ENCODE results near the gene SMKR1. TPM values are rescaled to one million over a fixed set of nuclear protein-coding genes. Genes with fewer than 3 reads are reported as not detected.

The SMKR1 gene
- polyA plus RNA-seq, 3 donors, result not detected

DNA sequence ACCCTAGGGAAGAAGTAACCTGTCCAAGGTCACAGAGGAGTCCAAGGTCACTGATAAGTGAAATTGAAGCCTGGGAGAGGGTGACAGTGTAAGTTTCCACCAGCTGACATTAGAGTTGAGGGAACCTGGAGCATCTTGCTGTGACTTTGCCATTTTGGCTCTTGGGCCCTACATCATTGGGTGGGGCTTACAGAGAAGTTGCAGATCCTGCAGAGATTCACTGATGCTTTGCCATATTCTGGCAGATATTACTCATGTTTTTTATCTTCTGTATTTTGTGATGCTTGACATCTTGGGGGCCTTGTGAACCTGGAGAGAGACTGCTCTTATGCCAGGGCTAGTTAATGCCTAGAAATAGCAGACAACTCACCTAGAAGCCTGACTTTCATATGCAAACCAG, 36.5 kb downstream of the SMKR1 start:
- intact Hi-C loops (cut with micrococcal nuclease), result no loop called here
- Histone ChIP-seq H3K4me1 (ENCODE audit: control insufficient read depth in 1 of 2, insufficient read depth in 2 of 2, low read length in 2 of 2) (peaks cover 4 to 9% of the 10 kb centered on the region in 2 donors), H3K79me2 (ENCODE audit: insufficient read depth, low read length) (no peaks in the 10 kb centered on the region), H3K9me3 (replicated peaks in 1 of 2; ENCODE audit: control insufficient read depth in 1 of 2, insufficient read depth in 1 of 2, low read length in 2 of 2) (no peaks in the 10 kb centered on the region), H3K27ac (ENCODE audit: low read depth in 1 of 2, low read length in 2 of 2) (no peak overlapping the region), H3K4me3 (replicated peaks in 1 of 3; ENCODE audit: low read depth in 2 of 3, low read length in 3 of 3) (no peak overlapping the region), H3K9ac (ENCODE audit: insufficient read depth, low read length, poor library complexity, severe bottlenecking) (no peak overlapping the region), H3K36me3 (replicated peaks in 1 of 2; ENCODE audit: control insufficient read depth in 1 of 2, insufficient read depth in 2 of 2, low read length in 2 of 2) (no peaks in the 10 kb centered on the region), H2AFZ (ENCODE audit: insufficient read depth, low read depth, low read length, poor library complexity, severe bottlenecking) (no peak overlapping the region), H3K4me2 (replicated peaks; ENCODE audit: extremely low read depth, low read length, poor library complexity, severe bottlenecking) (no peak overlapping the region), H4K20me1 (ENCODE audit: insufficient read depth, low read length) (no peaks in the 10 kb centered on the region), H3K27me3 (ENCODE audit: control insufficient read depth in 2 of 2, insufficient read depth in 2 of 2, low read length in 2 of 2) (no peaks in the 10 kb centered on the region)
- TF ChIP-seq, protein P1, sequence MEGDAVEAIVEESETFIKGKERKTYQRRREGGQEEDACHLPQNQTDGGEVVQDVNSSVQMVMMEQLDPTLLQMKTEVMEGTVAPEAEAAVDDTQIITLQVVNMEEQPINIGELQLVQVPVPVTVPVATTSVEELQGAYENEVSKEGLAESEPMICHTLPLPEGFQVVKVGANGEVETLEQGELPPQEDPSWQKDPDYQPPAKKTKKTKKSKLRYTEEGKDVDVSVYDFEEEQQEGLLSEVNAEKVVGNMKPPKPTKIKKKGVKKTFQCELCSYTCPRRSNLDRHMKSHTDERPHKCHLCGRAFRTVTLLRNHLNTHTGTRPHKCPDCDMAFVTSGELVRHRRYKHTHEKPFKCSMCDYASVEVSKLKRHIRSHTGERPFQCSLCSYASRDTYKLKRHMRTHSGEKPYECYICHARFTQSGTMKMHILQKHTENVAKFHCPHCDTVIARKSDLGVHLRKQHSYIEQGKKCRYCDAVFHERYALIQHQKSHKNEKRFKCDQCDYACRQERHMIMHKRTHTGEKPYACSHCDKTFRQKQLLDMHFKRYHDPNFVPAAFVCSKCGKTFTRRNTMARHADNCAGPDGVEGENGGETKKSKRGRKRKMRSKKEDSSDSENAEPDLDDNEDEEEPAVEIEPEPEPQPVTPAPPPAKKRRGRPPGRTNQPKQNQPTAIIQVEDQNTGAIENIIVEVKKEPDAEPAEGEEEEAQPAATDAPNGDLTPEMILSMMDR (IDR thresholded peaks at IDR 0.05), result no peak
- Mint-ChIP-seq H3K9me3 (peaks cover 0 to 2% (median 0%) of the 10 kb centered on the region in 7 donors), H3K4me1 (peaks cover 7% of the 10 kb centered on the region), H3K4me3 (no peak overlapping the region), H3K27ac (peak overlapping the region in 1 of 7 donors; percentile 35), H3K27me3 (ENCODE audit: low read depth in 3 of 3) (peaks cover 1 to 7% (median 4%) of the 10 kb centered on the region in 3 donors), H3K36me3 (no peaks in the 10 kb centered on the region)
- DNase-seq, result no peak

DNA sequence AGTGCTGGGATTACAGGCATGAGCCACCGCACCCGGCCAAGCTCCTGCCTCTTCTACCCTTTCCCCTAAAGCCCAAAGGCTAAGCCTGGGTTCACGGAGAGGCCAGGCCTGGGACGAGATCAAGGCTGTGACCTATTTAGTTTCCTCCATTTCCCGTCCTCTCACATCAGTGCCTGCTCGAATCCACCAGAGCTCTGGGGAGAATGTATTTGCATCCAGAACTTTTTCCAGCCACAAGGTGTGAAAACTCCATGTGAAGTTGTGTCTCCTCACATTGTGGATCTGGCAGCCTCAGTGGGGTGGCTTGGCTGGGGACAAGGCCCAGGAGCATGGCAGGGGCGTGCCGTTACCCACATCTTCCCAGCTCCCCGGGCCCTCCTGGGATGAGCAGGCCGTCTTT, 38.0 kb downstream of the SMKR1 start:
- no peaks in the 10 kb centered on the region for H3K27me3 ChIP-seq (ENCODE audit: control insufficient read depth in 2 of 2, insufficient read depth in 2 of 2, low read length in 2 of 2)
- H3K4me2 ChIP-seq (replicated peaks; ENCODE audit: extremely low read depth, low read length, poor library complexity, severe bottlenecking), result no peak overlapping the region
- H3K9me3 ChIP-seq (replicated peaks in 1 of 2; ENCODE audit: control insufficient read depth in 1 of 2, insufficient read depth in 1 of 2, low read length in 2 of 2), result no peaks in the 10 kb centered on the region
- no peak overlapping the region for H3K4me3 ChIP-seq (replicated peaks in 1 of 3; ENCODE audit: low read depth in 2 of 3, low read length in 3 of 3)
- intact Hi-C loops (cut with micrococcal nuclease), result no loop called here
- DNase-seq, result no peak
- Mint-ChIP-seq H3K4me3 (no peak overlapping the region), H3K4me1 (no peaks in the 10 kb centered on the region), H3K27ac (no peak overlapping the region), H3K27me3 (ENCODE audit: low read depth in 3 of 3) (peaks cover 1 to 7% (median 4%) of the 10 kb centered on the region in 3 donors), H3K9me3 (peaks cover 0 to 2% (median 0%) of the 10 kb centered on the region in 7 donors), H3K36me3 (no peaks in the 10 kb centered on the region)
- H3K36me3 ChIP-seq (replicated peaks in 1 of 2; ENCODE audit: control insufficient read depth in 1 of 2, insufficient read depth in 2 of 2, low read length in 2 of 2), result no peaks in the 10 kb centered on the region
- 96% methylated on average over 5 of the region's 10 CpGs for WGBS (ENCODE audit: insufficient coverage)
- no peak overlapping the region for H3K27ac ChIP-seq (ENCODE audit: low read depth in 1 of 2, low read length in 2 of 2)
- H2AFZ ChIP-seq (ENCODE audit: insufficient read depth, low read depth, low read length, poor library complexity, severe bottlenecking), result no peak overlapping the region
- no peaks in the 10 kb centered on the region for H3K4me1 ChIP-seq (ENCODE audit: control insufficient read depth in 1 of 2, insufficient read depth in 2 of 2, low read length in 2 of 2)
- H3K9ac ChIP-seq (ENCODE audit: insufficient read depth, low read length, poor library complexity, severe bottlenecking), result no peak overlapping the region
- H3K79me2 ChIP-seq (ENCODE audit: insufficient read depth, low read length), result no peaks in the 10 kb centered on the region
- no peaks in the 10 kb centered on the region for H4K20me1 ChIP-seq (ENCODE audit: insufficient read depth, low read length)
- TF ChIP-seq, protein P1 (IDR thresholded peaks at IDR 0.05), result no peak
